SK-N-SH (cell line): ENCODE results near the gene FOCAD. TPM values are rescaled to one million over a fixed set of nuclear protein-coding genes. Genes with fewer than 3 reads are reported as not detected.

Source experiments
- CTCF ChIA-PET: fragments of 300-600, 350-600 bp; formaldehyde crosslinking; extraction: SDS; loops from one replicate; lab custom pipeline; 2021; lab: Yijun Ruan, JAX
- POLR2A ChIA-PET: fragments of 350-600 bp; sonication (Branson Sonifier 250); formaldehyde crosslinking; extraction: SDS; loops from one replicate; lab custom pipeline; 2020; ENCODE audit warnings: antibody characterized with exemption, inconsistent platforms; lab: Yijun Ruan, JAX
- DNase-seq: peaks from one replicate; pipeline ENCODE4 v3.0.0; 2012
- H2AFZ ChIP-seq: fragments of 200-600 bp; sonication (generic); 2 replicates; pipeline ENCODE4 v1.8.1; 2016; ENCODE audit warnings: antibody characterized with exemption, mild to moderate bottlenecking, low read depth
- H3F3A ChIP-seq: fragments of 200-600 bp; sonication (generic); replicated peaks from 2 replicates; pipeline ENCODE3; 2016; ENCODE audit warnings: antibody characterized with exemption, mild to moderate bottlenecking; ENCODE audit not compliant: insufficient read depth
- H3K27ac ChIP-seq, 2 experiments: fragments of 200-500 bp in 1 of 2; fragments of 200-600 bp in 1 of 2; sonication (Bioruptor generic) in 1 of 2; sonication (generic), shearing (Covaris generic) in 1 of 2; 2 replicates each; pipeline versions ENCODE4 v1.5.1 to v1.6.1; 2014 to 2016; ENCODE audit warnings: low read depth in 2 of 2, inconsistent platforms in 1 of 2, low read length in 1 of 2, mild to moderate bottlenecking in 1 of 2, mixed read lengths in 1 of 2
- H3K27me3 ChIP-seq: fragments of 200-600 bp; sonication (generic), shearing (Covaris generic); 2 replicates; pipeline ENCODE4 v1.6.1; 2016; ENCODE audit warnings: mixed run types; ENCODE audit not compliant: insufficient read depth
- H3K36me3 ChIP-seq, 2 experiments: fragments of 200-500 bp in 1 of 2; fragments of 200-600 bp in 1 of 2; sonication (Bioruptor generic) in 1 of 2; sonication (generic) in 1 of 2; replicated peaks in 1 of 2; 2 replicates each; pipeline versions ENCODE3 to v1.5.1; 2014 to 2016; ENCODE audit warnings: low read length in 1 of 2, mild to moderate bottlenecking in 1 of 2; ENCODE audit not compliant: insufficient read depth in 2 of 2, control insufficient read depth in 1 of 2
- H3K4me1 ChIP-seq, 2 experiments: fragments of 200-500 bp in 1 of 2; fragments of 200-600 bp in 1 of 2; sonication (Bioruptor generic) in 1 of 2; sonication (generic), shearing (Covaris generic) in 1 of 2; 2 replicates each; pipeline versions ENCODE4 v1.5.1 to v1.6.1; 2014 to 2016; ENCODE audit warnings: low read depth in 1 of 2, low read length in 1 of 2, mixed run types in 1 of 2; ENCODE audit not compliant: insufficient read depth in 2 of 2, control insufficient read depth in 1 of 2
- H3K4me2 ChIP-seq: fragments of 200-600 bp; sonication (generic), shearing (Covaris generic); 2 replicates; pipeline ENCODE4 v1.6.1; 2017; ENCODE audit warnings: mixed run types
- H3K4me3 ChIP-seq, 2 experiments: fragments of 200-500 bp in 1 of 2; fragments of 200-600 bp in 1 of 2; sonication (Bioruptor generic) in 1 of 2; sonication (generic), shearing (Covaris generic) in 1 of 2; 2 replicates each; pipeline versions ENCODE4 v1.5.1 to v1.8.1; 2014 to 2016; ENCODE audit warnings: low read depth in 2 of 2, inconsistent platforms in 1 of 2, low read length in 1 of 2, mild to moderate bottlenecking in 1 of 2, mixed read lengths in 1 of 2, moderate library complexity in 1 of 2
- H3K79me2 ChIP-seq: fragments of 200-600 bp; sonication (generic); 2 replicates; pipeline ENCODE4 v1.8.1; 2017; ENCODE audit warnings: mild to moderate bottlenecking; ENCODE audit not compliant: insufficient read depth
- H3K9ac ChIP-seq: fragments of 200-600 bp; sonication (generic); 2 replicates; pipeline ENCODE4 v1.6.1; 2017; ENCODE audit warnings: mixed run types
- H3K9me2 ChIP-seq: fragments of 200-600 bp; sonication (generic); 2 replicates; pipeline ENCODE4 v1.6.1; 2017; ENCODE audit warnings: mixed run types
- H3K9me3 ChIP-seq: fragments of 200-600 bp; sonication (generic); 2 replicates; pipeline ENCODE4 v1.6.1; 2017; ENCODE audit warnings: mixed run types, mild to moderate bottlenecking, moderate library complexity
- H4K20me1 ChIP-seq: fragments of 200-600 bp; sonication (generic); 2 replicates; pipeline ENCODE4 v1.6.1; 2017; ENCODE audit warnings: mild to moderate bottlenecking, mixed run types; ENCODE audit not compliant: insufficient read depth
- GABPA ChIP-seq: IDR thresholded peaks from 2 replicates; pipeline ENCODE4 v1.4.0; 2012; ENCODE audit warnings: low read depth, mild to moderate bottlenecking
- JUND ChIP-seq: IDR thresholded peaks from 2 replicates; pipeline ENCODE4 v1.4.0; 2012
- MEF2A ChIP-seq: IDR thresholded peaks from 2 replicates; pipeline ENCODE4 v1.4.0; 2012; ENCODE audit warnings: low read depth, borderline replicate concordance
- RAD21 ChIP-seq: IDR thresholded peaks from 2 replicates; pipeline ENCODE4 v1.6.1; 2012; ENCODE audit warnings: mild to moderate bottlenecking, low read length
- RCOR1 ChIP-seq: fragments of 150-350 bp; IDR thresholded peaks from 2 replicates; pipeline ENCODE4 v1.6.1; 2017; ENCODE audit warnings: antibody characterized with exemption, low read length
- USF1 ChIP-seq: IDR thresholded peaks from 2 replicates; pipeline ENCODE4 v1.4.0; 2012; ENCODE audit warnings: low read depth, borderline replicate concordance
- YY1 ChIP-seq: IDR thresholded peaks from 2 replicates; pipeline ENCODE4 v1.4.0; 2012; ENCODE audit warnings: low read depth, mild to moderate bottlenecking
- WGBS: methylation state at CpG from one replicate; pipeline ENCODE4 v1.1.6; 2017; ENCODE audit warnings: low lambda C conversion rate; 5-methylcytosine and 5-hydroxymethylcytosine counted together
- polyA plus RNA-seq, 3 experiments: library from polyadenylated mRNA; depleted of rRNA; stranded (reverse); fragments of >200 nt; gene quantifications; 2 replicates each; pipeline ENCODE4 v1.2.3, GENCODE V29; 2012
- TF ChIP-seq, protein P1 (sequence below): IDR thresholded peaks from 2 replicates; pipeline ENCODE4; 2012
- TF ChIP-seq, protein P2 (sequence below): fragments of 150-350 bp; IDR thresholded peaks from 2 replicates; pipeline ENCODE4 v1.6.1; 2017; ENCODE audit warnings: antibody characterized with exemption, low read length, low read depth, borderline replicate concordance
- TF ChIP-seq, protein P3 (sequence below): IDR thresholded peaks from 2 replicates; pipeline ENCODE4 v1.4.0; 2012; ENCODE audit warnings: low read depth, borderline replicate concordance

Gene FOCAD
- polyA plus RNA-seq, 1 of the 3 experiments (the other 2 are of a cell fraction), result 15.8 TPM

GRCh38 chr9:20873240-20873865 is 189.3 kb downstream of the FOCAD start:
- H3K79me2 ChIP-seq, result no peaks in the 10 kb centered on the region
- peak overlapping the region; percentile 10; the same call in 1 of the 2 replicates for H3K9ac ChIP-seq
- H3K9me2 ChIP-seq, result no peaks in the 10 kb centered on the region
- H2AFZ ChIP-seq, result no peak overlapping the region
- peaks cover 0 to 5% of the 10 kb centered on the region in 2 experiments; a peak in 1 of 4 replicates for H3K4me1 ChIP-seq
- TF ChIP-seq JUND (peak; percentile 19; the same call in 1 of the 2 replicates), RAD21 (no peak), MEF2A (0 out of 2 replicates have a peak, but pooled peaks have one; percentile 10), RCOR1 (no peak)
- TF ChIP-seq, protein P1, sequence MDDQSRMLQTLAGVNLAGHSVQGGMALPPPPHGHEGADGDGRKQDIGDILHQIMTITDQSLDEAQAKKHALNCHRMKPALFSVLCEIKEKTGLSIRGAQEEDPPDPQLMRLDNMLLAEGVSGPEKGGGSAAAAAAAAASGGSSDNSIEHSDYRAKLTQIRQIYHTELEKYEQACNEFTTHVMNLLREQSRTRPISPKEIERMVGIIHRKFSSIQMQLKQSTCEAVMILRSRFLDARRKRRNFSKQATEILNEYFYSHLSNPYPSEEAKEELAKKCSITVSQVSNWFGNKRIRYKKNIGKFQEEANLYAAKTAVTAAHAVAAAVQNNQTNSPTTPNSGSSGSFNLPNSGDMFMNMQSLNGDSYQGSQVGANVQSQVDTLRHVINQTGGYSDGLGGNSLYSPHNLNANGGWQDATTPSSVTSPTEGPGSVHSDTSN, result peak; percentile 52; the same call in 1 of the 2 replicates
- H3K27ac ChIP-seq, result peak overlapping the region in 1 of 2 experiments; percentile 84; a peak in 2 of 4 replicates
- peaks cover 6% of the 10 kb centered on the region for H3F3A ChIP-seq
- peak overlapping the region; percentile 54 for H3K4me2 ChIP-seq
- no peaks in the 10 kb centered on the region for H4K20me1 ChIP-seq
- DNase-seq, result no peak
- H3K36me3 ChIP-seq, result no peaks in the 10 kb centered on the region
- ChIA-PET POLR2A (no interaction called here), CTCF (interaction anchor here (2.8 kb wide), 1 partner anchor 11 kb away, joined by 19 read pairs; no protein-coding TSS in a partner anchor)
- H3K9me3 ChIP-seq, result no peaks in the 10 kb centered on the region
- no peaks in the 10 kb centered on the region for H3K27me3 ChIP-seq
- WGBS, result 80% methylated on average over 5 of the region's 5 CpGs
- no peak overlapping the region; a peak in 1 of 4 replicates for H3K4me3 ChIP-seq

GRCh38 chr9:20880271-20880670 is 196.2 kb downstream of the FOCAD start:
- 85% methylated on average over 2 of the region's 2 CpGs for WGBS
- ChIA-PET CTCF (interaction anchor here (0.7 to 5.6 kb wide), 9 partner anchors 10 to 523 kb away, joined by 3 to 41 read pairs (median 4); no protein-coding TSS in a partner anchor), POLR2A (no interaction called here)
- no peaks in the 10 kb centered on the region for H3K79me2 ChIP-seq
- H3K27me3 ChIP-seq, result no peaks in the 10 kb centered on the region
- no peak overlapping the region for H3K27ac ChIP-seq
- no peak overlapping the region for H3K4me3 ChIP-seq
- H3K9me2 ChIP-seq, result no peaks in the 10 kb centered on the region
- no peak overlapping the region for H3K9ac ChIP-seq
- H4K20me1 ChIP-seq, result no peaks in the 10 kb centered on the region
- H3K36me3 ChIP-seq, result peaks cover 6 to 10% of the 10 kb centered on the region in 2 experiments
- no peak overlapping the region for H3K4me2 ChIP-seq
- H3K9me3 ChIP-seq, result no peaks in the 10 kb centered on the region
- no peak overlapping the region for H2AFZ ChIP-seq
- TF ChIP-seq, protein P2, sequence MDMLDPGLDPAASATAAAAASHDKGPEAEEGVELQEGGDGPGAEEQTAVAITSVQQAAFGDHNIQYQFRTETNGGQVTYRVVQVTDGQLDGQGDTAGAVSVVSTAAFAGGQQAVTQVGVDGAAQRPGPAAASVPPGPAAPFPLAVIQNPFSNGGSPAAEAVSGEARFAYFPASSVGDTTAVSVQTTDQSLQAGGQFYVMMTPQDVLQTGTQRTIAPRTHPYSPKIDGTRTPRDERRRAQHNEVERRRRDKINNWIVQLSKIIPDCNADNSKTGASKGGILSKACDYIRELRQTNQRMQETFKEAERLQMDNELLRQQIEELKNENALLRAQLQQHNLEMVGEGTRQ, result no peak
- no peak for TF ChIP-seq YY1
- no peak for TF ChIP-seq JUND
- TF ChIP-seq, protein P3, sequence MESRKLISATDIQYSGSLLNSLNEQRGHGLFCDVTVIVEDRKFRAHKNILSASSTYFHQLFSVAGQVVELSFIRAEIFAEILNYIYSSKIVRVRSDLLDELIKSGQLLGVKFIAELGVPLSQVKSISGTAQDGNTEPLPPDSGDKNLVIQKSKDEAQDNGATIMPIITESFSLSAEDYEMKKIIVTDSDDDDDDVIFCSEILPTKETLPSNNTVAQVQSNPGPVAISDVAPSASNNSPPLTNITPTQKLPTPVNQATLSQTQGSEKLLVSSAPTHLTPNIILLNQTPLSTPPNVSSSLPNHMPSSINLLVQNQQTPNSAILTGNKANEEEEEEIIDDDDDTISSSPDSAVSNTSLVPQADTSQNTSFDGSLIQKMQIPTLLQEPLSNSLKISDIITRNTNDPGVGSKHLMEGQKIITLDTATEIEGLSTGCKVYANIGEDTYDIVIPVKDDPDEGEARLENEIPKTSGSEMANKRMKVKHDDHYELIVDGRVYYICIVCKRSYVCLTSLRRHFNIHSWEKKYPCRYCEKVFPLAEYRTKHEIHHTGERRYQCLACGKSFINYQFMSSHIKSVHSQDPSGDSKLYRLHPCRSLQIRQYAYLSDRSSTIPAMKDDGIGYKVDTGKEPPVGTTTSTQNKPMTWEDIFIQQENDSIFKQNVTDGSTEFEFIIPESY, result no peak
- no peak for TF ChIP-seq GABPA
- no peak for TF ChIP-seq USF1
- TF ChIP-seq, protein P1, result no peak
- H3K4me1 ChIP-seq, result no peaks in the 10 kb centered on the region
- H3F3A ChIP-seq, result no peaks in the 10 kb centered on the region
- DNase-seq, result no peak
